Erythroblast (primary cell): ENCODE data around the gene CTRB1.

Experiments
- GATA1 ChIP-seq: IDR thresholded peaks from 2 replicates; pipeline ENCODE4 v1.6.1; 2011; ENCODE audit warnings: low read depth, mild to moderate bottlenecking, control low read depth, low read length, moderate library complexity
- POLR2A ChIP-seq: IDR thresholded peaks from 2 replicates; pipeline ENCODE4 v1.6.1; 2011; ENCODE audit warnings: mild to moderate bottlenecking, low read length

GRCh38 chr16:75207831-75208230 lies 11.0 kb upstream of the CTRB1 start:
- TF ChIP-seq POLR2A, result no peak
- TF ChIP-seq GATA1, result no peak
